Superior temporal gyrus (tissue), 1 donor: ENCODE results near the gene RHBDL3.
"Not testable (repeated sequence)": the region's sequence is repeated elsewhere in the genome, so short reads cannot be mapped to it uniquely, and the experiment has no call there.

ENCODE experiments used
- DNase-seq: peaks from one replicate; pipeline ENCODE4 v3.0.0-alpha.2; 2016; ENCODE audit errors: extremely low spot score

The RHBDL3 gene

GRCh38 chr17:32265192-32265923 lies at the start of gene RHBDL3:
Gene RHBDL3 (plus strand): TSS chr17:32265832. CDS start chr17:32266190, 358 bp downstream.
- no peak for DNase-seq

- no peak for DNase-seq
These were observed 43.0 kb upstream of the RHBDL3 start for GRCh38 chr17:32222621-32223020.

GRCh38 chr17:32223703-32224102 lies 41.9 kb upstream of the RHBDL3 start:
- no peak for DNase-seq

GRCh38 chr17:32226886-32227285 lies 38.7 kb upstream of the RHBDL3 start:
- DNase-seq = no peak

GRCh38 chr17:32227910-32228309 lies 37.7 kb upstream of the RHBDL3 start:
- no peak for DNase-seq

GRCh38 chr17:32235588-32235987 lies 30.0 kb upstream of the RHBDL3 start:
- DNase-seq = no peak

GRCh38 chr17:32239456-32239855 lies 26.2 kb upstream of the RHBDL3 start:
- no peak for DNase-seq

- no peak for DNase-seq
These were observed 24.9 kb upstream of the RHBDL3 start for GRCh38 chr17:32240750-32241149.

GRCh38 chr17:32241640-32242039 lies 24.0 kb upstream of the RHBDL3 start:
- no peak for DNase-seq

- no peak for DNase-seq
These were observed 16.2 kb upstream of the RHBDL3 start for GRCh38 chr17:32249475-32249874.

GRCh38 chr17:32253117-32253611 lies 12.5 kb upstream of the RHBDL3 start:
- peak; percentile 93 for DNase-seq

GRCh38 chr17:32256012-32256700 lies 9.5 kb upstream of the RHBDL3 start:
- no peak for DNase-seq

GRCh38 chr17:32256701-32257019 lies 9.0 kb upstream of the RHBDL3 start:
- DNase-seq = no peak

GRCh38 chr17:32258383-32259140 lies 7.1 kb upstream of the RHBDL3 start:
- peak; percentile 72 for DNase-seq

- peak; percentile 75 for DNase-seq
These were observed 6.0 kb upstream of the RHBDL3 start for GRCh38 chr17:32259586-32259985.

- no peak for DNase-seq
These were observed 4.3 kb upstream of the RHBDL3 start for GRCh38 chr17:32261417-32261736.

GRCh38 chr17:32261936-32262510 lies 3.6 kb upstream of the RHBDL3 start:
- no peak for DNase-seq

GRCh38 chr17:32263515-32263914 lies 2.1 kb upstream of the RHBDL3 start:
- not testable (repeated sequence) for DNase-seq

- DNase-seq = peak; percentile 61
These were observed 1.4 kb upstream of the RHBDL3 start for GRCh38 chr17:32264140-32264799.

GRCh38 chr17:32264823-32265191 lies 825 bp upstream of the RHBDL3 start:
- no peak for DNase-seq

GRCh38 chr17:32266051-32266388 lies 388 bp downstream of the RHBDL3 start:
- no peak for DNase-seq
